GM23338 (cell line): ENCODE measurements around the gene LDLRAD2. TPM values are rescaled to one million over a fixed set of nuclear protein-coding genes. Genes with fewer than 3 reads are reported as not detected.

ENCODE experiments used
- ATAC-seq: fragments of 200-7000 bp; cut with Tn5 transposase; 3 replicates; pipeline ENCODE4 v1.9.1; 2020
- DNase-seq: peaks from one replicate; pipeline ENCODE4 v3.0.0-alpha.2; 2015; ENCODE audit warnings: low spot score
- H2AFZ ChIP-seq: fragments of 200-600 bp; sonication (generic); 2 replicates; pipeline ENCODE4 v1.8.0; 2016; ENCODE audit warnings: antibody characterized with exemption, mild to moderate bottlenecking, moderate library complexity
- H3F3A ChIP-seq: fragments of 200-600 bp; sonication (generic); replicated peaks from 2 replicates; pipeline ENCODE4 v1.8.0; 2017; ENCODE audit warnings: antibody characterized with exemption, mixed run types, low read depth
- H3K27ac ChIP-seq: fragments of 200-600 bp; sonication (generic); 2 replicates; pipeline ENCODE4 v1.6.1; 2016; ENCODE audit warnings: low read depth
- H3K27me3 ChIP-seq: fragments of 200-600 bp; sonication (generic); 2 replicates; pipeline ENCODE4 v1.8.0; 2016; ENCODE audit warnings: mild to moderate bottlenecking, mixed run types, moderate library complexity; ENCODE audit not compliant: insufficient read depth
- H3K36me3 ChIP-seq: fragments of 200-600 bp; sonication (generic); 2 replicates; pipeline ENCODE4 v1.8.0; 2016; ENCODE audit warnings: mild to moderate bottlenecking; ENCODE audit not compliant: insufficient read depth
- H3K4me1 ChIP-seq: fragments of 200-600 bp; sonication (generic); 2 replicates; pipeline ENCODE4 v1.8.0; 2016; ENCODE audit warnings: mild to moderate bottlenecking, moderate library complexity; ENCODE audit not compliant: insufficient read depth
- H3K4me2 ChIP-seq: fragments of 200-600 bp; sonication (generic); 2 replicates; pipeline ENCODE4 v1.7.1; 2017; ENCODE audit warnings: mixed run types
- H3K4me3 ChIP-seq: fragments of 200-600 bp; sonication (generic); 2 replicates; pipeline ENCODE4 v1.6.1; 2016; ENCODE audit warnings: mixed run types
- H3K79me2 ChIP-seq: fragments of 200-600 bp; sonication (generic); replicated peaks from 2 replicates; pipeline ENCODE4 v1.8.0; 2017; ENCODE audit warnings: mild to moderate bottlenecking; ENCODE audit not compliant: insufficient read depth
- H3K9me2 ChIP-seq: fragments of 200-600 bp; sonication (generic); 2 replicates; pipeline ENCODE4 v1.8.0; 2017; ENCODE audit not compliant: insufficient read depth
- H4K20me1 ChIP-seq: fragments of 200-600 bp; sonication (generic); replicated peaks from 2 replicates; pipeline ENCODE4 v1.8.0; 2017; ENCODE audit warnings: mild to moderate bottlenecking; ENCODE audit not compliant: insufficient read depth
- H3K27ac Mint-ChIP-seq: 2 replicates; pipeline ENCODE4 v1.8.0; 2020; ENCODE audit warnings: inconsistent platforms, mild to moderate bottlenecking, moderate library complexity, mixed read lengths
- H3K27me3 Mint-ChIP-seq: 3 replicates; pipeline ENCODE4 v1.8.0; 2022; ENCODE audit warnings: low read depth, mild to moderate bottlenecking, moderate library complexity, mixed read lengths, inconsistent platforms; ENCODE audit not compliant: insufficient read depth, poor library complexity
- H3K36me3 Mint-ChIP-seq: 3 replicates; pipeline ENCODE4 v1.8.0; 2021; ENCODE audit warnings: low read depth, mild to moderate bottlenecking, inconsistent platforms, moderate library complexity, mixed read lengths
- H3K4me1 Mint-ChIP-seq: 3 replicates; pipeline ENCODE4 v1.8.0; 2020; ENCODE audit warnings: mild to moderate bottlenecking, inconsistent platforms, mixed read lengths
- H3K4me3 Mint-ChIP-seq: 3 replicates; pipeline ENCODE4 v1.8.0; 2021; ENCODE audit warnings: moderate library complexity, mild to moderate bottlenecking, inconsistent platforms, mixed read lengths
- H3K9me3 Mint-ChIP-seq: 3 replicates; pipeline ENCODE4 v1.8.0; 2020; ENCODE audit warnings: moderate library complexity, mild to moderate bottlenecking, inconsistent platforms, mixed read lengths
- CTCF ChIP-seq, 2 experiments: fragments of 200-600 bp in 1 of 2; sonication (generic) in 1 of 2; conservative IDR thresholded peaks; 2 replicates each; pipeline versions ENCODE4 v1.5.1 to v1.6.1; 2016 to 2017; ENCODE audit warnings: antibody characterized with exemption in 2 of 2, low read depth in 2 of 2, mild to moderate bottlenecking in 2 of 2, moderate library complexity in 1 of 2
- EZH2 ChIP-seq: fragments of 200-600 bp; sonication (generic); IDR thresholded peaks from one replicate; pipeline ENCODE4 v1.8.0; 2017; ENCODE audit warnings: antibody characterized with exemption, mild to moderate bottlenecking, low read depth; ENCODE audit not compliant: unreplicated experiment
- JUNB ChIP-seq: IDR thresholded peaks from one replicate; pipeline ENCODE4 v1.6.1; 2016; ENCODE audit warnings: antibody characterized with exemption; ENCODE audit not compliant: unreplicated experiment
- NANOG ChIP-seq: IDR thresholded peaks from 2 replicates; pipeline ENCODE4 v1.6.1; 2016; ENCODE audit warnings: antibody characterized with exemption, borderline replicate concordance
- POLR2AphosphoS5 ChIP-seq: IDR thresholded peaks from 2 replicates; pipeline ENCODE4 v1.6.1; 2016; ENCODE audit warnings: antibody characterized with exemption, low read depth
- REST ChIP-seq: IDR thresholded peaks from one replicate; pipeline ENCODE4 v1.6.1; 2018; ENCODE audit warnings: antibody characterized with exemption; ENCODE audit not compliant: unreplicated experiment
- STAT1 ChIP-seq: IDR thresholded peaks from one replicate; pipeline ENCODE4 v1.6.1; 2016; ENCODE audit warnings: antibody characterized with exemption; ENCODE audit not compliant: unreplicated experiment
- ZNF114 ChIP-seq: fragments of 250-450 bp; sonication (Bioruptor Pico); IDR thresholded peaks from 2 replicates; pipeline ENCODE4 v1.5.0; 2020; ENCODE audit warnings: mild to moderate bottlenecking, moderate library complexity
- ZNF462 ChIP-seq: fragments of 250-450 bp; sonication (Bioruptor Pico); IDR thresholded peaks from 2 replicates; pipeline ENCODE4 v1.5.0; 2020; ENCODE audit warnings: mild to moderate bottlenecking, moderate library complexity
- polyA plus RNA-seq: library from polyadenylated mRNA; unstranded; fragments of >200 nt; fragmentation: Nextera tagmentation; extraction: Ambion mirVana; gene quantifications from 2 replicates; pipeline ENCODE4 v1.2.1, GENCODE V29; 2016
- total RNA-seq: library from RNA; depleted of rRNA; stranded (reverse); fragments of >200 nt; shearing (Covaris generic); gene quantifications from 2 replicates; pipeline ENCODE4 v1.2.3, GENCODE V29; 2014

Gene LDLRAD2
- total and polyA plus RNA-seq, 2 experiments from 2014 or later: 1.6 to 5.8 TPM

- peaks cover 21% of the 10 kb centered on the region for H3K4me1 Mint-ChIP-seq
- Histone ChIP-seq H3K4me3 (no peak overlapping the region), H3K9me2 (no peaks in the 10 kb centered on the region), H3K27me3 (no peaks in the 10 kb centered on the region), H2AFZ (no peak overlapping the region), H3K36me3 (peaks cover 6% of the 10 kb centered on the region), H3K4me1 (peaks cover 8% of the 10 kb centered on the region; the same call in 1 of the 2 replicates), H3K27ac (no peak overlapping the region), H4K20me1 (0 out of 2 replicates have a peak, but pooled peaks cover 6% of the 10 kb centered on the region), H3K4me2 (no peak overlapping the region), H3K79me2 (no peaks in the 10 kb centered on the region), H3F3A (no peaks in the 10 kb centered on the region)
- no peak overlapping the region for H3K4me3 Mint-ChIP-seq
- TF ChIP-seq JUNB: no peak
- TF ChIP-seq STAT1: no peak
- no peak for TF ChIP-seq EZH2
- no peak for TF ChIP-seq NANOG
- TF ChIP-seq ZNF114 (CRISPR knock-in tag): no peak
- TF ChIP-seq ZNF462 (CRISPR knock-in tag): no peak
- no peak for TF ChIP-seq REST
- TF ChIP-seq CTCF (conservative IDR thresholded peaks at IDR 0.05; ENCODE audit: low read depth in 2 of 2): no peak
- TF ChIP-seq POLR2AphosphoS5: no peak
- H3K27me3 Mint-ChIP-seq: peaks cover 9% of the 10 kb centered on the region
- ATAC-seq (no peak), DNase-seq (no peak)
- H3K27ac Mint-ChIP-seq: no peak overlapping the region
- H3K9me3 Mint-ChIP-seq: no peaks in the 10 kb centered on the region
- H3K36me3 Mint-ChIP-seq: peaks cover 31% of the 10 kb centered on the region
These were observed 56.9 kb downstream of the LDLRAD2 start for GRCh38 chr1:21868941-21869454.
